Measurements from ENCODE around the gene COL8A1. TPM values are rescaled to one million over a fixed set of nuclear protein-coding genes. Genes with fewer than 3 reads are reported as not detected.

COL8A1 gene
- total RNA-seq, 1 donor from 2014 or later: 241 TPM

- DNase-seq (ENCODE audit: low read depth): no peak
Observed at GRCh38 chr3:99670556-99670950, 32.2 kb downstream of the COL8A1 start.

DNA sequence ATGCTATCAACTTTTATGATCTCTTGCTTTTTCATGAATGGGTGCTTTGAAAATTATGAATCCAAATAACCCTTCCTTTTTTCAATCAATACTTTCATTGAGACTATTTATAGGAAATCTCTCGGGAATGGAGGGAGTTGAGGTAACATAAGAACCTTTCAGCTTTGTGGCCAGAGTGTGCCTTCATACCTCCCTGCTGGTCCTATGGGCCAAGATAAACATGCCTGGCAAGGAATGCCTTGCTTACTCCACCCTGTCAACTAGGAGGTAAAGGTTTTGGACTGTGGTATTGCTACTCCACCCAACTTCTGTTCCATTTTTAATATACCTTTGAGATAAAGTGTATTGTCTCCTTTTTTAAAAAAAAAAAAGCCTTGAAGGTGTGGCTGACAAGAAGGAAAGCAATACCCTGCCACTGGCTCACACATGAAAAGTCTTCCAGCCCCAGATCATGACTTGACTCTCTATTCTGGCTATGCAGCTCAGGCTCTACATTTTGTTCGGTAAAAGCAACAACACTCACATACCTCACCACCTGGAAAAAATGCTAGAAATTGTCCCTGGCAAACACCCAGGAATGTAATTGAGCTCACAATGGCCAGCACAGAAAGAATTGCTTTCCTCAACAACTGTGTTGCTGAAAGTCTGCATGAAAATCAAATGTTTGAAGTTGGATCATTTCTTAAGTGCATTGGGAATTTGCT lies 35.8 kb downstream of the COL8A1 start:
- peak; percentile 89 for DNase-seq (ENCODE audit: low read depth)

- DNase-seq (ENCODE audit: low read depth): peak; percentile 94
Observed at GRCh38 chr3:99678023-99678422, 39.6 kb downstream of the COL8A1 start.

GRCh38 chr3:99678896-99679295 lies 40.5 kb downstream of the COL8A1 start:
- DNase-seq (ENCODE audit: low read depth): no peak

DNA sequence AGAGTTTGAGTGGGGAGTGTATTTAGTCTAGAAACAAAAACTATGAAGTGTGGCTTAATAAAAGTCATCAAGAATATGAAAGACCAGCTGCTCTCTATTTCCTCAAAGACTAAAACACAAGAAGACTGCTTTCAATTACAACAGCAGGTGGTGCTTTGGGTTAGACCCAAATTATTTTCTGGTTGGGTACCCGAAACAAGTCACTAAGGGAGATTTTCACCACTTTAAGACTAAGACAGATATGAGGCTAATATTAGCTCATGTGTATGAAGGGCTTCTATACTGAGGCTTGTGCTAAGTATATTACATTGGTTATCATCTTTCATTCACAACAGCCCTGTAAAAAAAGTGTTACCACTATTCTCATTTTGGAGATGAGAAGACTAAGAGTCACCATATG lies 43.1 kb downstream of the COL8A1 start:
- DNase-seq (ENCODE audit: low read depth): no peak

- no peak for DNase-seq (ENCODE audit: low read depth)
Observed at GRCh38 chr3:99681976-99682375, 43.6 kb downstream of the COL8A1 start.

DNA sequence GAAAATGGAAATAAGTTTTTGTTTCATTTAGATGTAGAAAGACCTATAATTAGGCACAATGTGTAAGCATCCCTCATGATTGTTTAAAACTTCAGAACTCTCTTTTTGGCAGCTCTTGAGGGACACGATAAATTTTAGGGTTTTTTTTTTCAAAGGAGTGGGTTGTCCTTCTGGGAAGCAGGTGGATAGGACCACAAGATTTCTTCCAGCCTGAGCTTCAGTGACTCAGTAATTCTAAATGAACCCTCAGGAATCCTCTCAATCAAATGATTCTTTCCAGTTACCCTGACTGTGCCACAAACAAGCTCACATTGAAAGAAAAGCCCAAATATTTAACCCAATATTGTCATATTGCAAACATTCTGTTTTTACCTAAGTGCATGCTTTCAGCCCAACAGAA lies 45.1 kb downstream of the COL8A1 start:
- DNase-seq (ENCODE audit: low read depth): peak; percentile 63

GRCh38 chr3:99683876-99684275 lies 45.5 kb downstream of the COL8A1 start:
- DNase-seq (ENCODE audit: low read depth): no peak

DNA sequence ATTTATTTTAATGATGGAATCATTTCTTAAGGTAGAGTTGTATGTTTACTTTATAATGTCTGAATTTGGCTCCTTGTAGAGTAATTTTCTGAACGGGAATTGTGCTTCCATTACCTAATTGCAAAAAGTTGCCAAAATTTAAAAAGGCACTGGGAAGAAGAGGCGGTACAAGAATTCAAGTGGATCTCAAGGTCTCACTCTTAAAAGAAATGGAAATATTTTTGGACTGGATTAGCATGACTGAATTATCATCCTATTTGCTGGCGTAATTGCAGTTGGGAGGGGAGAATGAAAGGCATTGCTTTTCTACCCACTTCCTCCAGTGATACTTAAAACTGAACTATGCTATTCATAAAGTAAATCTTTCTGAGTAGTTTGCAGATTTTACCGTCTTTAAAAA lies 46.2 kb downstream of the COL8A1 start:
- no peak for DNase-seq (ENCODE audit: low read depth)

DNA sequence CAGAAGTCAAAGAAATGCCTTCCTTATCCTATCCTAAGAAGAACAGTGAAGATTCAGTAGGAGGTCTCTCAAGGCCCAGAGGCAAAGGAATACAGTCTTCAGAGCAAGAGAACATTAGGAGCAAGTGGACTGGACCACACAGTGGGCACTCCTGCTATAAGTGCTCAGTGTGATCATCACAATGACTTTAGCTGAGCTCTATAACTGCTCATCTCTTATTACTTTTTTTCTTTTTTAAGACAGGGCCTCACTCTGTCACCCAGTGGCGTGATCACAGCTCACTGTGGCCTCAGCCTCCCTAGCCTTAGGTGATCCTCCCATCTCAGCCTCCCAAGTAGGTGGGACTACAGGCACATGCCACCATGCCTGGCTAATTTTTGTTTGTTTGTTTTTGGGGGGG lies 48.1 kb downstream of the COL8A1 start:
- DNase-seq (ENCODE audit: low read depth): no peak

GRCh38 chr3:99686955-99687612 lies 48.7 kb downstream of the COL8A1 start:
- peak; percentile 63 for DNase-seq (ENCODE audit: low read depth)

GRCh38 chr3:99690761-99691369 lies 52.5 kb downstream of the COL8A1 start:
- no peak for DNase-seq (ENCODE audit: low read depth)

DNA sequence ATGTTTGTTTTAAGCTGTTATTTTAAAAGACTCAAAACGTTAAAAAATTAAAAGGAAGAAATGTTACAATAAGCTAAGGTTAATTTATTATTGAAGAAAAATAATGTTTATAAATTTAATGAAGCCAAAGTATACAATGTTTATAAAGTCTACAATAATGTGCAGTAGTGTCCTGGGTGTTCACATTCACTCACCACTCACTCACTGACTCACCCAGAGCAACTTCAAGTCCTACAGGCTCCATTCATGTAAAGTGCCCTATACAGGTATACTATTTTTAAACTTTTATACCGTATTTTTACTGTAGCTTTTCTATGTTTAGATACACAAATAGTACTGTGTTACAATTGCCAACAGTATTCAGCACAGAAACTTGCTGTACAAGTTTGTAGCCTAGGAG lies 55.2 kb downstream of the COL8A1 start:
- no peak for DNase-seq (ENCODE audit: low read depth)

DNA sequence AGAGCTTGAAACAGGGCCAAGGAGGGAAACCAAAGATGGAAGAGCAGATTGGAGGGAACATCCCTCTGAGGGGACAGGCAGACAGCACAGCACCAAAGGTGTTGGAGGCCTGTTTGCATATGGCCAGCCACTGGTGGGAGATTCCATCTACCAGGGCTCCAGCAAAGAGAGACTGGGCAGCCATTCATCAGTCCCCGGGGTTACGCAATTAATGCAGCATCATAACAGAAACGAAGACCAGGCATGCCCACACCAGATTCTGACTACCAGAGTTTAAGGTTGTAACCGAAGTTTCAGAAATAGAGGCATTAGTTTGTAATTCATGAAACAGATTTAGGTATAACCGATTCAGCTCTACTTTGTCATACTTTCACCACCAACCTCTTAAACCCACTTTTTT lies 58.1 kb downstream of the COL8A1 start:
- no peak for DNase-seq (ENCODE audit: low read depth)

- no peak for DNase-seq (ENCODE audit: low read depth)
Observed at GRCh38 chr3:99697250-99697649, 58.9 kb downstream of the COL8A1 start.

GRCh38 chr3:99698932-99699331 lies 60.5 kb downstream of the COL8A1 start:
- DNase-seq (ENCODE audit: low read depth): no peak

DNA sequence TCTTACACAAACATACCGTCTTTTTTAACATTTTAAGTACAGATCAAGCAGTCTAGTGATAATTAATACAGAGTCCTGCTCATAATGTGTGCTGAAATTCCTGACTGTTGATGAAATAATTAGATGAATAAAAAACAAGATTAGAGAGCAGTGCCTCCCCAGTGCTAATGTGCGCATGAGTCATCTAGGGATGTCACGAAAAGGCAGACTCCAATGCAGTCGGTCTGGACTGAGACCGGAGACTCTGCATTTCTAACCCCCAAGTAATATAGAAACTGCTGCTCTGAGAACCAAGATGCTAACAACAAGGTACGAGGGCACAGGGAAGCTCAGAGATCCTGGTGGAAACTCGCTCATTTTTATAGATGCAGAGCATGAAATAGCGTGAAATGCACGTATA lies 61.4 kb downstream of the COL8A1 start:
- peak; percentile 33 for DNase-seq (ENCODE audit: low read depth)

DNA sequence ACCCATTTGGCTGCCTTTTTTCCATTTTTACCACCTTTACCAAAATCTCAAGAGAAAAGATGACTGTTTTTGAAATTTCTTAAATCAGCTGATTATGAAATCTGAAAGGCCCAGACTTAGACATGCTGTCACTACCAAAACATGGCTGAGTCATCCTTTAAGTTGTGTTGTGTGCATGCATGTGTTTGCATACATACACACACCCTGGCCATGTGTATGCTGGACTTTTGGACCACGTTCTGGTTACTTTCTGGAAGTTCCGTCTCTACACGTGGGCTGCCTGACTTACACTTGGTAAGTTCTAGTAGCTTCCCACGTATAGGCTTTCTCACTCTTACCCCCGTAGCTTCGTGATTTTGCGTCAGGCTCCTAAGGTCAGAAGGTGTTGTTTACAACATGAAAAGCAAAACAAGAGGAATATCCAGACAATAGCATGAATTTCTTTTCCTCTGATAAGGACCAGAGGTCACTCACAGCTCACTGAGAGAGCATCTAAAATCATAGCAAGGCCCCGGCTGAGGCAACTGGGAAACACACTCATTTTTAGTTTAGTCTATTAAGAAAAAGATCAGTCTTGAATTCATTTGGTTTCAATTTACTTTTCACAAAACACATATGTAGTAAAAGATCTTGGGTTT lies 62.4 kb downstream of the COL8A1 start:
- no peak for DNase-seq (ENCODE audit: low read depth)

- no peak for DNase-seq (ENCODE audit: low read depth)
Observed at GRCh38 chr3:99702953-99703943, 64.9 kb downstream of the COL8A1 start.

DNA sequence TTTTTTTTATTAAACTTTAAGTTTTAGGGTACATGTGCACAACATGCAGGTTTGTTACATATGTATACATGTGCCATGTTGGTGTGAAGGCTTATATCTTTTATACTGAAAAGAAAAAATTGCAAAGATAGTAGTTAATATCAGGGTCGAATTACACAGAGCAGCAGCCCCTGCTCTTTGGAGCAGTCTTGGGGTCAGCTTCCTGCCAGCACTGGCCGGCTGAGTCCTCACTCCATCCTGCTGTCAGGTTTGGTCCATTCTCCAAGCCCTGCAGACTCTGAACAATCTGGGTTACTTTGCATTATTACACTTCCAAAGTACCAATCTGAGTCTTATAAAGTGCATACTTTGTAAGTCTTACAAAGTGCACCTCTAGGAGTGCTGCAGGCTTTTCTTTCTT lies 66.0 kb downstream of the COL8A1 start:
- DNase-seq (ENCODE audit: low read depth): no peak

- DNase-seq (ENCODE audit: low read depth): peak; percentile 28
Observed at GRCh38 chr3:99706410-99706809, 68.0 kb downstream of the COL8A1 start.
